HG03439 (cell line): ENCODE results near the gene NRN1L.

ENCODE experiments used
- ATAC-seq: cut with Tn5 transposase; IDR thresholded peaks from one replicate; pipeline ENCODE4 v1.9.1; 2021; ENCODE audit warnings: mild to moderate bottlenecking, moderate library complexity; ENCODE audit not compliant: unreplicated experiment

The NRN1L gene

GRCh38 chr16:67915831-67916723, 31.4 kb downstream of the NRN1L start:
- no peak for ATAC-seq

GRCh38 chr16:67917140-67917851, 32.6 kb downstream of the NRN1L start:
- no peak for ATAC-seq

GRCh38 chr16:67917852-67918236, 33.2 kb downstream of the NRN1L start:
- no peak for ATAC-seq

- no peak for ATAC-seq
Observed at GRCh38 chr16:67919622-67920221, 35.0 kb downstream of the NRN1L start.

GRCh38 chr16:67922221-67922620, 37.5 kb downstream of the NRN1L start:
- ATAC-seq, result no peak

GRCh38 chr16:67922740-67923139, 38.1 kb downstream of the NRN1L start:
- ATAC-seq, result no peak

GRCh38 chr16:67923414-67924116, 38.9 kb downstream of the NRN1L start:
- no peak for ATAC-seq

GRCh38 chr16:67924140-67924906, 39.6 kb downstream of the NRN1L start:
- ATAC-seq, result no peak

- ATAC-seq, result no peak
Observed at GRCh38 chr16:67926181-67926750, 41.6 kb downstream of the NRN1L start.

GRCh38 chr16:67927131-67927941, 42.7 kb downstream of the NRN1L start:
- no peak for ATAC-seq

- no peak for ATAC-seq
Observed at GRCh38 chr16:67928147-67928546, 43.5 kb downstream of the NRN1L start.

- ATAC-seq, result no peak
Observed at GRCh38 chr16:67928561-67929364, 44.1 kb downstream of the NRN1L start.

GRCh38 chr16:67930191-67930590, 45.5 kb downstream of the NRN1L start:
- ATAC-seq, result no peak

GRCh38 chr16:67930678-67931211, 46.1 kb downstream of the NRN1L start:
- no peak for ATAC-seq

- ATAC-seq, result no peak
Observed at GRCh38 chr16:67931712-67932461, 47.2 kb downstream of the NRN1L start, which contains the start of gene CTRL. Gene CTRL, minus strand, starts transcription at chr16:67931862. Its CDS starts 10 bp downstream, at chr16:67931852.

GRCh38 chr16:67932462-67932840, 47.8 kb downstream of the NRN1L start:
- no peak for ATAC-seq

GRCh38 chr16:67933805-67934204, 49.1 kb downstream of the NRN1L start:
- ATAC-seq, result no peak
